Upper lobe of left lung (tissue), 4 donors: ENCODE data around the gene GASK1A.

Experiments used
- EP300 ChIP-seq, 4 donors: sonication (generic); formaldehyde crosslinking; IDR thresholded peaks; one replicate each; pipeline ENCODE4 v1.5.1; 2017; ENCODE audit warnings: antibody characterized with exemption in 4 of 4, control low read depth in 2 of 4
- POLR2A ChIP-seq, 4 donors: fragments of 450-650 bp; IDR thresholded peaks; one replicate each; pipeline ENCODE4 v1.5.1; 2016 to 2017; ENCODE audit warnings: antibody characterized with exemption in 4 of 4, mild to moderate bottlenecking in 2 of 4
- POLR2AphosphoS5 ChIP-seq, 2 donors: sonication (generic); formaldehyde crosslinking; IDR thresholded peaks; one replicate each; pipeline ENCODE4 v1.5.1; 2017; ENCODE audit warnings: antibody characterized with exemption in 2 of 2
- TF ChIP-seq, protein P1 (sequence below), 6 experiments: fragments of 450-650 bp in 4 of 6; fragments of 200-600 bp in 2 of 6; sonication (generic) in 2 of 6; IDR thresholded peaks; one replicate each; pipeline ENCODE4 v1.5.1; 2016 to 2019; ENCODE audit warnings: antibody characterized with exemption in 6 of 6

DNA sequence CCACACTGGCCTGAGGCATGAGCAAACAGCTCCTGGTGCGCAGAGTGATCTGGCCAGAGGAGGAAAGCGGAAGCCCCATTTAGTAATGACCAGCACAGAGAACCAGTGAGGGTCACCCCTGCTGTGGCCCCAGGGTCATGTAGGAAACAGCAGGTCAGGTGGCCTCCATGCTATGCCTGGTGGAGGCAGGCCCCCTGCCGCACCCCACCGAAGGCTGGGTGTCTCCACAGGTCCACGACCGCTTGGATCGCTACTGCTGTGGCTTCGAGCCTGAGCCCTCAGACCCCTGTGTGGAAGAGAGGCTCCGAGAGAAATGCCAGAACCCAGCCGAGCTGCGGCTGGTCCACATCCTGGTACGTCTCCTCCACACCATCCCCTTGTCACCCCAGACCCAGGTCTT lies 74.2 kb downstream of the GASK1A start:
- TF ChIP-seq, protein P1, sequence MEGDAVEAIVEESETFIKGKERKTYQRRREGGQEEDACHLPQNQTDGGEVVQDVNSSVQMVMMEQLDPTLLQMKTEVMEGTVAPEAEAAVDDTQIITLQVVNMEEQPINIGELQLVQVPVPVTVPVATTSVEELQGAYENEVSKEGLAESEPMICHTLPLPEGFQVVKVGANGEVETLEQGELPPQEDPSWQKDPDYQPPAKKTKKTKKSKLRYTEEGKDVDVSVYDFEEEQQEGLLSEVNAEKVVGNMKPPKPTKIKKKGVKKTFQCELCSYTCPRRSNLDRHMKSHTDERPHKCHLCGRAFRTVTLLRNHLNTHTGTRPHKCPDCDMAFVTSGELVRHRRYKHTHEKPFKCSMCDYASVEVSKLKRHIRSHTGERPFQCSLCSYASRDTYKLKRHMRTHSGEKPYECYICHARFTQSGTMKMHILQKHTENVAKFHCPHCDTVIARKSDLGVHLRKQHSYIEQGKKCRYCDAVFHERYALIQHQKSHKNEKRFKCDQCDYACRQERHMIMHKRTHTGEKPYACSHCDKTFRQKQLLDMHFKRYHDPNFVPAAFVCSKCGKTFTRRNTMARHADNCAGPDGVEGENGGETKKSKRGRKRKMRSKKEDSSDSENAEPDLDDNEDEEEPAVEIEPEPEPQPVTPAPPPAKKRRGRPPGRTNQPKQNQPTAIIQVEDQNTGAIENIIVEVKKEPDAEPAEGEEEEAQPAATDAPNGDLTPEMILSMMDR (IDR thresholded peaks at IDR 0.05), result no peak
- TF ChIP-seq POLR2AphosphoS5 (IDR thresholded peaks at IDR 0.05) (no peak), POLR2A (IDR thresholded peaks at IDR 0.05) (no peak), EP300 (IDR thresholded peaks at IDR 0.05) (no peak)
